Measurements from ENCODE around the gene MYORG.

DNA sequence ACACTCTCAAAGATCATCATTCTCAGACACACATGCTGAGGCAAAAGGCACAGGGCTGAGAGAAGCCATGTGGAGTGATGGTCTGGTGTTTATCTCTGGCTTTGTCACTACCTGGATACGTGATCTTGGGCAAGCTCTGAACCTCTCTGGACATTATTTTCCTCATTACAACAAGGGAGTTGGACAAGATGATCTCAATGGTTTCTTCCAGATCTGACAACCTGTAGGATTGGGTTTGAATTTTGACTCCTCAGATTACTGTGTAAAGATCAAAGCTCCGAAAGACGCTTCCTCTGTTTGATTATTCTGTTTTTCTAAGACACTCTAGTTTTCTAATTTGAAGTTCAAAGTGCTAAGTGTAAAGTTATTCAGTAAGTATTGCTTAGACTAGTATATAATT is 27.4 kb downstream of the MYORG start:
- TF ChIP-seq POLR2A (IDR thresholded peaks at IDR 0.05), result no peak
- TF ChIP-seq, protein P1, sequence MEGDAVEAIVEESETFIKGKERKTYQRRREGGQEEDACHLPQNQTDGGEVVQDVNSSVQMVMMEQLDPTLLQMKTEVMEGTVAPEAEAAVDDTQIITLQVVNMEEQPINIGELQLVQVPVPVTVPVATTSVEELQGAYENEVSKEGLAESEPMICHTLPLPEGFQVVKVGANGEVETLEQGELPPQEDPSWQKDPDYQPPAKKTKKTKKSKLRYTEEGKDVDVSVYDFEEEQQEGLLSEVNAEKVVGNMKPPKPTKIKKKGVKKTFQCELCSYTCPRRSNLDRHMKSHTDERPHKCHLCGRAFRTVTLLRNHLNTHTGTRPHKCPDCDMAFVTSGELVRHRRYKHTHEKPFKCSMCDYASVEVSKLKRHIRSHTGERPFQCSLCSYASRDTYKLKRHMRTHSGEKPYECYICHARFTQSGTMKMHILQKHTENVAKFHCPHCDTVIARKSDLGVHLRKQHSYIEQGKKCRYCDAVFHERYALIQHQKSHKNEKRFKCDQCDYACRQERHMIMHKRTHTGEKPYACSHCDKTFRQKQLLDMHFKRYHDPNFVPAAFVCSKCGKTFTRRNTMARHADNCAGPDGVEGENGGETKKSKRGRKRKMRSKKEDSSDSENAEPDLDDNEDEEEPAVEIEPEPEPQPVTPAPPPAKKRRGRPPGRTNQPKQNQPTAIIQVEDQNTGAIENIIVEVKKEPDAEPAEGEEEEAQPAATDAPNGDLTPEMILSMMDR (IDR thresholded peaks at IDR 0.05), result no peak
